Esophagus squamous epithelium (tissue), 5 donors: ENCODE measurements around the gene KIDINS220. TPM values are rescaled to one million over a fixed set of nuclear protein-coding genes. Genes with fewer than 3 reads are reported as not detected.

Experiments
- DNase-seq: peaks from one replicate; lab custom pipeline; 2025; lab: John Stamatoyannopoulos, UW
- H3K27ac ChIP-seq, 4 donors: fragments of 200-600 bp; sonication (generic); one replicate each; pipeline ENCODE4 v1.5.1; 2016 to 2019; ENCODE audit warnings: mild to moderate bottlenecking in 1 of 4
- H3K27me3 ChIP-seq, 4 donors: fragments of 200-600 bp; sonication (generic); 1 replicate in 3 of 4; 2 replicates in 1 of 4; pipeline versions ENCODE4 v1.5.1 to v1.6.0; 2017 to 2021; ENCODE audit warnings: antibody characterized with exemption in 1 of 4
- H3K36me3 ChIP-seq, 3 donors: fragments of 200-600 bp; sonication (generic); one replicate each; pipeline ENCODE4 v1.5.1; 2016 to 2019
- H3K4me1 ChIP-seq, 3 donors: fragments of 200-600 bp; sonication (generic); one replicate each; pipeline ENCODE4 v1.5.1; 2017 to 2019
- H3K4me3 ChIP-seq, 4 donors: fragments of 200-600 bp; sonication (generic); 1 replicate in 3 of 4; 2 replicates in 1 of 4; pipeline ENCODE4 v1.5.1; 2016 to 2019; ENCODE audit warnings: mild to moderate bottlenecking in 2 of 4, moderate library complexity in 1 of 4
- H3K9me3 ChIP-seq, 3 donors: fragments of 200-600 bp; sonication (generic); one replicate each; pipeline ENCODE4 v1.5.1; 2016 to 2019
- CTCF ChIP-seq, 6 experiments: fragments of 450-650 bp in 4 of 6; fragments of 200-600 bp in 2 of 6; sonication (generic) in 2 of 6; IDR thresholded peaks; one replicate each; pipeline ENCODE4 v1.5.1; 2016 to 2019; ENCODE audit warnings: antibody characterized with exemption in 6 of 6, mild to moderate bottlenecking in 4 of 6, moderate library complexity in 4 of 6
- POLR2A ChIP-seq, 4 donors: fragments of 450-650 bp; IDR thresholded peaks; one replicate each; pipeline ENCODE4 v1.6.1; 2017; ENCODE audit warnings: antibody characterized with exemption in 4 of 4, mild to moderate bottlenecking in 4 of 4, moderate library complexity in 3 of 4
- WGBS, 2 donors: methylation state at CpG; one replicate each; pipeline ENCODE4 v1.1.5; 2018; 5-methylcytosine and 5-hydroxymethylcytosine counted together
- intact Hi-C: fragments of 100-400 bp; cut with DNase I; formaldehyde crosslinking; loops from one replicate; pipeline ENCODE4 v1.15.0; 2022
- total RNA-seq, 4 donors: library from RNA; depleted of rRNA; stranded (reverse); fragments of >200 nt; gene quantifications; one replicate each; pipeline ENCODE4 v1.1.0, GENCODE V29; 2016
- donor health status: DM: yes; HTN: yes; CAD: no.

KIDINS220 gene
- total RNA-seq, 4 donors from 2014 or later: 27.4 to 58.7 (median 35.7) TPM

DNA sequence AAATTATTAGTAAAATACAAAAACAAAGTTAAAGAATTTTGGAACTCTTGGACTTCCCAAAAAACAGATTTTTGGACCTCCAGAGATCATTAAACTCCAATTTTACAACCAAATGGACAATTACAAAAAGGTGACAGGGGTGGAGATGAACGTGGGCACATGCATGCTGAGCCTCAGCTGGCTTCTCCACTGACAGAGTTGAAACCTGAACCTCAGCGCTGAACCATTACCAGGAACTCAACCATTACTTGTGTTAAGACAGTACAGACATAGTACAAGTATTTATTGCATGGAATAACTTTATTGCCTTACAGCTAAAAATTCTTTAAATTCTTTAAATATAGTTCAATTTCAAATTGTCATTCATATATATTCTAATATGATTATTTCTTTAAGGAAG, 33.0 kb upstream of the KIDINS220 start:
- no peak overlapping the region for H3K4me3 ChIP-seq
- H3K36me3 ChIP-seq: peaks cover 0 to 55% (median 0%) of the 10 kb centered on the region in 3 donors
- no peaks in the 10 kb centered on the region for H3K27me3 ChIP-seq
- TF ChIP-seq CTCF (IDR thresholded peaks at IDR 0.05) (no peak), POLR2A (IDR thresholded peaks at IDR 0.05) (no peak)
- 76 to 88% methylated on average over 2 of the region's 2 CpGs for WGBS, 2 donors
- H3K4me1 ChIP-seq: no peaks in the 10 kb centered on the region
- no peak for DNase-seq
- intact Hi-C loops: no loop called here
- no peaks in the 10 kb centered on the region for H3K9me3 ChIP-seq
- H3K27ac ChIP-seq: no peak overlapping the region

DNA sequence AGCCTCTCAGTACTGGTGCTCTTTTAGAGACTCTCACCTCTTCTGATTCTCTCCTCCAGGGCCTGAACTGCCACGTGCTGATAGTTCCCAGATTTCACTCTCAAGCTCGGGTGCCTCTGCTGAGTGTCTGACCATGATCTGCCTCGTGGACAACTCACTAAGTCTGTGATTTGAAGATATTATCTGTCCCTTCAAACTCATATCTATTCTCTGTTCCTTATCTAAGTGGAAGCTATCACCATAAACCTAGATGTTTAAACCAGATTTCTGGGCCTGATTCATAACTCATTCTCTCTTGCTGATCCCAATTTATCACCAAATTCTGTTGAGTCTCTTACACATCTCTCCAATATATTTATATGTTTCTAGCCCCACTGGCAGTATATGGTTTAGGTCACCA, 29.9 kb upstream of the KIDINS220 start:
- no peaks in the 10 kb centered on the region for H3K9me3 ChIP-seq
- H3K4me1 ChIP-seq: no peaks in the 10 kb centered on the region
- peaks cover 0 to 75% (median 0%) of the 10 kb centered on the region in 3 donors for H3K36me3 ChIP-seq
- no peaks in the 10 kb centered on the region for H3K27me3 ChIP-seq
- H3K27ac ChIP-seq: no peak overlapping the region
- no peak for DNase-seq
- intact Hi-C loops: no loop called here
- H3K4me3 ChIP-seq: no peak overlapping the region
- TF ChIP-seq CTCF (IDR thresholded peaks at IDR 0.05) (no peak), POLR2A (IDR thresholded peaks at IDR 0.05) (no peak)
- 92 to 96% methylated on average over 3 of the region's 3 CpGs for WGBS, 2 donors

GRCh38 chr2:8863331-8863953, 26.0 kb upstream of the KIDINS220 start:
- 87 to 91% methylated on average over 10 of the region's 10 CpGs for WGBS, 2 donors
- H3K4me3 ChIP-seq: no peak overlapping the region
- H3K27ac ChIP-seq: no peak overlapping the region
- intact Hi-C loops: no loop called here
- TF ChIP-seq CTCF (IDR thresholded peaks at IDR 0.05): no peak
- no peak for TF ChIP-seq POLR2A (IDR thresholded peaks at IDR 0.05)
- DNase-seq: no peak
- H3K4me1 ChIP-seq: peaks cover 0 to 5% (median 0%) of the 10 kb centered on the region in 3 donors
- H3K9me3 ChIP-seq: no peaks in the 10 kb centered on the region
- H3K36me3 ChIP-seq: peaks cover 0 to 69% (median 0%) of the 10 kb centered on the region in 3 donors
- H3K27me3 ChIP-seq: no peaks in the 10 kb centered on the region

DNA sequence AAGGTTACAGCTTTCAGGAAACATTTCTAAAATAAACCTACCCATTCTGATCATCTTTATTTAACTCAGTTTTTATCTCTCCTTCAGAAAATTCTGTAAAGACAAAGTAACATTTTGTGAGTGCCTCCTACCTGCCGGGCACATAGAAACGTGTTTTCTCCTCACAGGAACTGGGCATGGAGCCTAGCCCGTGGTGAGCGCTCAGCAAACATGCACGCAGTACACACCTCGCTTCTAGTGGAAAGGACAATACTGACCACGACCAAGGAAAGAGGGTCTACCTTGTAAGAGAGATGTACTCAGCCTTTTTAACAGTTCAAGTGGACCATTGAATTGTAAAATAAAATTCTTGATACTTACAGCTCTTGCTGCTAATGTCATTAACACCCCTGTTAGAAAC, 24.8 kb upstream of the KIDINS220 start:
- no peak overlapping the region for H3K27ac ChIP-seq
- intact Hi-C loops: no loop called here
- H3K36me3 ChIP-seq: peaks cover 0 to 69% (median 0%) of the 10 kb centered on the region in 3 donors
- WGBS, 2 donors: 63 to 74% methylated on average over 7 of the region's 7 CpGs
- H3K4me3 ChIP-seq: no peak overlapping the region
- peaks cover 0 to 5% (median 0%) of the 10 kb centered on the region in 3 donors for H3K4me1 ChIP-seq
- H3K27me3 ChIP-seq: no peaks in the 10 kb centered on the region
- no peaks in the 10 kb centered on the region for H3K9me3 ChIP-seq
- TF ChIP-seq POLR2A (IDR thresholded peaks at IDR 0.05): no peak
- TF ChIP-seq CTCF (IDR thresholded peaks at IDR 0.05): no peak
- no peak for DNase-seq

DNA sequence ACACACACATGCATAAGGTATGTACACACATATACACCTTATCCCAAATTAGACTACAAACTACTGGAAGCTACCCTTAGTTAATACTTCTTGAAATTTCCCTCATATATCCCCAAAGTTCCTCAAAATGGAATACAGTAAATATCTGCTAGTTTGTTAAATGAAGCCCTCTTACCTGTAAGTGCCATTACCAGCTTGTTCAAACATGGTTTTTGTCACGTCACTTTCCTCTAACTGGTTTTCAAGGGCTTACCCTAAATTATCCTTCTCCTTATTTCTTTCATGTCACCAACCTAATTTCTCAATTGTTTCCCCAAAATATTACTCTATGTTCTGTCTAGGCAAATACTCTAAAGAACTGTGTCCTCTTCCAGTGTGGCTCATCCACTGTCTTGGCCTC, 24.4 kb upstream of the KIDINS220 start:
- intact Hi-C loops: no loop called here
- no peak for DNase-seq
- 91 to 96% methylated on average over 1 of the region's 1 CpG for WGBS, 2 donors

More for the DNA sequence above, 24.4 kb upstream of the KIDINS220 start:
- no peak overlapping the region for H3K27ac ChIP-seq
- H3K4me3 ChIP-seq: no peak overlapping the region
- H3K9me3 ChIP-seq: no peaks in the 10 kb centered on the region
- H3K4me1 ChIP-seq: peaks cover 0 to 5% (median 0%) of the 10 kb centered on the region in 3 donors
- no peaks in the 10 kb centered on the region for H3K27me3 ChIP-seq
- TF ChIP-seq POLR2A (IDR thresholded peaks at IDR 0.05) (no peak), CTCF (IDR thresholded peaks at IDR 0.05) (no peak)
- peaks cover 0 to 68% (median 0%) of the 10 kb centered on the region in 3 donors for H3K36me3 ChIP-seq
